NAMALWA (cell line): ENCODE data around the gene SPRED2.
"Not testable (repeated sequence)": the region's sequence is repeated elsewhere in the genome, so short reads cannot be mapped to it uniquely, and the experiment has no call there.

ENCODE experiments used
- DNase-seq: peaks from one replicate; pipeline ENCODE4 v3.0.0-alpha.2; 2015; ENCODE audit warnings: low spot score

SPRED2 gene

DNA sequence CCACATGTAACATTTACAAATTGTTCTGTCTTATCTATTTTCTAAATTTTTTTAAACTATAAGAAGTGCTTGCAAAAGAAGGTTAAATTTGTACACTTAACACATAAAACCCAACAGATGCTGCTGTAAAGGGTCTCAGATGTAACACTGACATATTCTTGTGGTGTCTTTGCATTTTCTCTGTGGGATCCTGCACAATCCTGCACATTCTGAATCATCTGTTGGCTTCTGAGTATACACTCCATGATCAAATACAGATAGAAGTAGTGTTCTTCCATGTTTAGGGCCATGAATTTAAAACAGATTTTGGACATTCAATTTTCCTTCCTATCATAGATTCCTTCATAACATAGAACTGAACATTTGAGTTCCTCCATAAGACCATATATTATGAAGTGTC, 89.0 kb downstream of the SPRED2 start:
- no peak for DNase-seq

GRCh38 chr2:65340898-65341681, 91.3 kb downstream of the SPRED2 start:
- DNase-seq: no peak

GRCh38 chr2:65339648-65340047, 92.8 kb downstream of the SPRED2 start:
- DNase-seq: no peak

- DNase-seq: not testable (repeated sequence)
These were observed 93.4 kb downstream of the SPRED2 start for GRCh38 chr2:65338830-65339495.

DNA sequence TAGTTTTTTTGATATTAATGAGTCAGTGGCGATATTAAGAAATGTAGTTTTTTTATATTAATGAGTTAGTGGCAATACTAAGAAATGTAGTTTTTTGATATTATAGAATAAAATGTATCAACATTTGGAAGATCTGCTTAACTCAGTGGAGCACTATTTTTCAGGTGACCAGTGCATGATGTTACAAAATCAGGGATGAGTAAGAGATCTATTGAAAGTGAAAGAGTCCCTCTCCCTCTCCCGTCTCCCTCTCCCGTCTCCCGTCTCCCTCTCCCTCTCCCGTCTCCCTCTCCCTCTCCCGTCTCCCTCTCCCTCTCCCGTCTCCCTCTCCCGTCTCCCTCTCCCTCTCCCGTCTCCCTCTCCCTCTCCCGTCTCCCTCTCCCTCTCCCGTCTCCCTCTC, 94.5 kb downstream of the SPRED2 start:
- not testable (repeated sequence) for DNase-seq

- DNase-seq: no peak
These were observed 97.7 kb downstream of the SPRED2 start for GRCh38 chr2:65334714-65335113.

GRCh38 chr2:65331336-65332025, 100.9 kb downstream of the SPRED2 start:
- DNase-seq: no peak

- no peak for DNase-seq
These were observed 102.9 kb downstream of the SPRED2 start for GRCh38 chr2:65329525-65329924.

GRCh38 chr2:65326276-65326675, 106.1 kb downstream of the SPRED2 start:
- no peak for DNase-seq

GRCh38 chr2:65325066-65325465, 107.3 kb downstream of the SPRED2 start:
- DNase-seq: no peak

DNA sequence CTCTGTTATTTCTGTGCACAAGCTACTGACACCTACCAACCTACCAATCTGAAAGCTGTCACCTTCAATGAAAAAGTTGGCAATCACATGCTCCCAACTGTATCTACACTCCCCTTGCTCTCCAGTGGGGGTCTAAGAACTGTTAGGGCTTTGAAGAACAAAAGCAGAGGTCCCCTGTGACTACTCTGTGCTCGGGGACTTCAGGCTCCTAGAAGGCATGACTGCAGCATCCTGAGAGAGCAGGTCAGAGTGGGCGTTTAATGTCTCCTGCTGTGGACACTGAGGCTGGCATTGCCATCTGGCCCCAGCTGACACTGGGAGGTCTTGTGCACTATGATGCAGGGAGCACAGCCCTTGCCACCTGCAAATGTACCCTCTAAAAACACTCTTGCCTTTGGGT, 111.5 kb downstream of the SPRED2 start:
- DNase-seq: peak; percentile 31

- peak; percentile 25 for DNase-seq
These were observed 112.2 kb downstream of the SPRED2 start for GRCh38 chr2:65320042-65320725.

DNA sequence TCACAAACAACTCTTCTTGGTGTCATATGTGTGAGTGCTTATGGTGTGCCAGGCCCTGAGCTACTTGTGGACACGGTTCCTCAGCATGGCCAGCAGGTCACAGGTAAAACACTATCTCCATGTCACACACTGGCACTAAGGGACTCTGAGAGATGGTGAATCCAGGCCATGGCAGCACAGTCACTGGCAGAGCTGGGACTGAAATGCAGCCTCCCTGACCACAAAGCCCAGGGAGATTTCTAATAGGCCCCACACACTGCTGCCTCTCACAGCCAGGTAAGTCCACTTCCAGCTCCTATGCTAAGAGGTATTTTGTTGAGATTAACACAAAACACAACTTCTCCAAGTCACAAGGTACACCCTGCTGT, 112.7 kb downstream of the SPRED2 start:
- no peak for DNase-seq

- no peak for DNase-seq
These were observed 113.2 kb downstream of the SPRED2 start for GRCh38 chr2:65319072-65319673.

DNA sequence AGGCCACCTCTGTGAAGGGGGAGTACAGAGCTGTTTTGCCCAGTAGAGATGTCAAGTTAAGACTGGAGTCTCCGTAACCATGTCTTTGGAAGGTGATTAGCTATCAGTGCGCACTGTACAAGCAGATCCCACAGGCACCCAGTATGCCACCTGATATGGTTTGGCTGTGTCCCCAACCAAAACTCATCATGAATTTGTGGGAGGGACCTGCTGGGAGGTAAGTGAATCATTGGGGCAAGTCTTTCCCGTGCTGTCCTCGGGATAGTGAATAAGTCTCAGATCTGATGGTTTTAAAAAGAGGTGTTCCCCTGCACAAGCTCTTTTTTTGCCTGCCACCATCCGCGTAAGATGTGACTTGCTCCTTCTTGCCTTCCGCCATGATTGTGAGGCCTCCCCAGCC, 114.6 kb downstream of the SPRED2 start:
- DNase-seq: no peak

DNA sequence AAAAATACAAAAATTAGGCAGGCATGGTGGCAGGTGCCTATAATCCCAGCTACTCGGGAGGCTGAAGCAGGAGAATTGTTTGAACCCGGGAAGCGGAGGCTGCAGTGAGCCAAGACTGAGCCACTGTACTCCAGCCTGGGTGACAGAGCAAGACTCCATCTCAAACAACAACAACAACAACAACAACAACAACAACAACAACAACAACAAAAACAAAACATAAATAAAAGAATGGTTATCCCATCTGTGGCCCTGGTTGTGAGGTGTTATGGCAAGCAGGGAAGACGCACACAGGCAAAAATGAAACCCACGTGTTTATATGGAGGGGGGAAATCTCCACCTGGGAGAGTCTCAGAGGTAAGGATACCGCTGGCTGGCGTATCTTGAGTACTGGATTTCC, 115.0 kb downstream of the SPRED2 start:
- not testable (repeated sequence) for DNase-seq

DNA sequence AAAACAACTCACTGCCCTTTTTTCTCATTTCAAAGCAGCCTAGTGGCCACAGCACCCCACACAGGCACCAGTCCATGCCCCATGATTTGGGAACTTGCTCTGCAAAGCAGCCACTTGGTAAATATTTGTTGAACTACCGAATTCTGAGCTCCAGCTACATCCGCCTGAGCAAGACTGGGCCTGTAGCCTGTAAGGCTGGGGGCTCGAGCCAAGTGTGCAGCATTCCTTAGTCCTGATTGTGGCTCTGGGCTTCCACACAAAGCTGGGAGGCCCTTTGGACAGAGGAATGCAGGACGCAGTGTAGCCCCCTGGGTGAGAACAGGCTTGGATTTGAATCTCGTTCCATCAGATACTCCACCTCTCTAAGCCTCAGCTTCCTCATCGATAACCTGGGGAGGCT, 116.3 kb downstream of the SPRED2 start:
- DNase-seq: no peak

DNA sequence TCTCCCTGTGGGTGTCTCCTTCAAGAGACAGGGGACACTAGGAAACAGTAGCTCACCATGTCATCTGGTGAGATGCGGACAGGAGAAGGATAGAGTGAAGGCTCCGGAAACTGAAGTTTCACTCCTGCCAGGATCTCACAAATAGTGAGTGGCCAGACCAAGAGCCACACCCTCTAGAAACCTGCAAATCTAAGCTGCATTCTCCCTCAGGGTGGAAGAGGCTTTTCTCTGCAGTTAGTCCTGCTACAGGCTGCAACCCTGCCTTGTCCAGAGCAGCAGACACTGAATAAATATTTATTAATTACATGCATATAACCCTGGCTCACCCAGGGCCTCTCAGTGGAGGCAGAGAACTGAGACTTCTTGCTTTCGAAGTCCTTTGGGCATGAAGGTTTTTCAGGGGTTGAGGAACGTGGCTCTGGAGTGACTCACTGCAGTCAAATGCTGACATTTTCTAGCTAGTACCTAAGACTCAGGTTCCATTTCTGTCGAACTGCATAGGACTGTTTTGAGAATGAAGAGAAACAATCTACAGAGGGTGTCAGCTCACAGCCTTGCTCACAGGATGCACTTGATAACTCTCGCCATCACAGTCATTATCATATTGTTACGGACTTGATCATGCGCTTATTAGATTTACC, 117.5 kb downstream of the SPRED2 start:
- no peak for DNase-seq

DNA sequence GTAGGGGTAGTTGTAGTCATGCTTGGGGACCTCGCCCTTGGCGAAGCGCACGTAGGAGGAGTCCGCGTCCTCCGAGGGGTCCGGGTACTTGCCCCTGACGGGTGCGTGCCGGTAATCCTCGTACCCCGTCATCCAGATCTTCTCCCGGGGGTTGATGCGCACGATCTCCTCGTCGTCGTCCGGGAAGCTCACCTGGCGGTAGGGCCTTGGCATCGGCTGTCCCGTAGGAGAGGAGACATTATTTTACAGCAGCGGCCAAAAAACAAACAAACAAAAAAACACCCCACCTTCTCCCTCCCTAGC, 118.5 kb downstream of the SPRED2 start:
- no peak for DNase-seq

DNA sequence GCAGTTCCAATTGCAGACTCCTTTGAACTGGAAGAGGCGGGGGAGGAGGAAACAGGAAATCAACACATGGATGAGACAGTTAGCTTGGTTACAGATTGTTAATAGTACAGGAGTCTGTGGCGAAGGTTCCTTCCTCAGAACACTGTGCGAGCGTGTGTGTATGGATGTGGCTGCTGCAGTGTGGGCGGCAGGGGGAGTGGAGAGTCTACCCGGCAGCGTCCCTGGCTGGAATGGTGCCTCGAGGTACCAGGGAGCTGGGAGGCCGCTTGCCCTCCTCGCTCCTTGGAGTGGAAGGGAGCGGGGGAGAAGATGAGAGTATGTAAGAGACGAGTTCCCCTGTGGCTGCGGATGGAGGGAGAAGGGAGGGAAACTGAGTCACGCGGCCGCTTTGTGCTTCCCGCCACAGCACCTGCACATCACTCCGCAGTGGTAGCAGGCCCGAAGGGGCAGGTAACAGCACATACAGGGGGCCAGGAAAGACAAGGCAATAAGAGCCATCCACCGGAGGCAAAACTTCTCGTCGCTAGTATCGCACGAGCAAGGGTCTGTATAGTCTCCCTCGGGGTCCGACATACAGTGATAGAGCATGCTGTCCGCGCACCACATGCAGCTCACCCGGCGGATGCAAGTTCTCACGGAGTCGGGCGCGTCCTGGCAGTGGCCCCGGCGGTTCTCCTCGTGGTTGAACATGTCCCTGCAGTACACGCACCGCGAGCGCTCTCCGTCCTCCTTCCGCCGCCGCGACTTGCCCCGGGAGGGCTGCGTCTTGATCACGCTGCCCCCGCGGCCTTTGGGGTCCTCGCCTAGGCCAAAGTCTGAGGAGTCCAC, 119.1 kb downstream of the SPRED2 start:
- DNase-seq: no peak

- DNase-seq: no peak
These were observed 120.8 kb downstream of the SPRED2 start for GRCh38 chr2:65311596-65311995.
